Heart left ventricle (tissue), 13 donors: ENCODE data around the gene PNLIPRP2.

Experiments used
- POLR2A ChIP-seq, 2 donors: fragments of 450-650 bp; IDR thresholded peaks; one replicate each; pipeline ENCODE4 v1.6.1; 2017; ENCODE audit warnings: antibody characterized with exemption in 2 of 2, mild to moderate bottlenecking in 2 of 2, moderate library complexity in 2 of 2
- TF ChIP-seq, protein P1 (sequence below), 12 donors: fragments of 200-600 bp; sonication (generic) in 4 of 12; IDR thresholded peaks; one replicate each; pipeline versions ENCODE4 v1.5.0 to v1.8.0; 2018 to 2022; ENCODE audit warnings: antibody characterized with exemption in 12 of 12, mild to moderate bottlenecking in 5 of 12
- donor health status: ischemic (EF 13 %, LVEDD 7.1; RV severe dilation, severe dysfunction).
- donor health status: DM: no; HTN: yes; CAD: no.
- donor health status: DM: no; HTN: no; CAD: no.
- donor health status: ischemic (EF 25% LVEDD 6.9; RV normal size, moderate dysfunction).
- donor health status: ischemic (EF 25% LVEDD 5.7; RV mildly dilated, moderate dysfunction).
- donor health status: ischemic (EF 35%, LVEDD 5.7; RV mildly dilated, moderate dysfunction).
- donor health status: nonischemic (EF 11% LVEDD 7.7; RV severe dilation, severe dysfunction).
- donor health status: DM: yes; HTN: yes; CAD: no.
- donor health status: PGD.
- donor health status: ischemic (EF 29% LVEDD 5.4; RV normal size, mild dysfunction).
- donor health status: nonischemic (EF 23%, LVEDD 6.1; RV moderate dilation, normal function).

DNA sequence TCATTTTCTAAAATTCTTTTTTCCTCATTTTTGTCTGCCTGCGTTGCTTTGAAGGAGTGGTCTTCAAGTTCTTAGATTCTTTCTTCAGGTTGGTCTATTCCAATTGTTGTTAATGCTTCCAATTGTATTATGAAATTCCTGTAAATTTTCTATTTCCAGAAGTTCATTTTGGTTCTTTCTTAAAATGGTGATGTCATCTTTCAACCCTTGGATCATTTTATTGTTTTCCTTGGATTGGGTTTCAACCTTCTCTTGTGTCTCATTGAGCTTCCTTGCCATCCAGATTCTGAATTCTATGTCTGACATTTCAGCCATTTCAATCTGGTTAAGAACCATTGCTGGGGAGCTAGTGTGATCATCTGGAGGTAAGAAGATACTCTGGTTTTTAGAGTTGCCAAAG, 33.1 kb downstream of the PNLIPRP2 start:
- TF ChIP-seq, protein P1, sequence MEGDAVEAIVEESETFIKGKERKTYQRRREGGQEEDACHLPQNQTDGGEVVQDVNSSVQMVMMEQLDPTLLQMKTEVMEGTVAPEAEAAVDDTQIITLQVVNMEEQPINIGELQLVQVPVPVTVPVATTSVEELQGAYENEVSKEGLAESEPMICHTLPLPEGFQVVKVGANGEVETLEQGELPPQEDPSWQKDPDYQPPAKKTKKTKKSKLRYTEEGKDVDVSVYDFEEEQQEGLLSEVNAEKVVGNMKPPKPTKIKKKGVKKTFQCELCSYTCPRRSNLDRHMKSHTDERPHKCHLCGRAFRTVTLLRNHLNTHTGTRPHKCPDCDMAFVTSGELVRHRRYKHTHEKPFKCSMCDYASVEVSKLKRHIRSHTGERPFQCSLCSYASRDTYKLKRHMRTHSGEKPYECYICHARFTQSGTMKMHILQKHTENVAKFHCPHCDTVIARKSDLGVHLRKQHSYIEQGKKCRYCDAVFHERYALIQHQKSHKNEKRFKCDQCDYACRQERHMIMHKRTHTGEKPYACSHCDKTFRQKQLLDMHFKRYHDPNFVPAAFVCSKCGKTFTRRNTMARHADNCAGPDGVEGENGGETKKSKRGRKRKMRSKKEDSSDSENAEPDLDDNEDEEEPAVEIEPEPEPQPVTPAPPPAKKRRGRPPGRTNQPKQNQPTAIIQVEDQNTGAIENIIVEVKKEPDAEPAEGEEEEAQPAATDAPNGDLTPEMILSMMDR (IDR thresholded peaks at IDR 0.05), result no peak
- no peak for TF ChIP-seq POLR2A (IDR thresholded peaks at IDR 0.05)
